Stimulated activated CD4-positive, alpha-beta T cell treated with anti-CD3 and anti-CD28 coated beads, Interleukin-1b, Interleukin-23, amount 100 ng/mL, for 4 hours (primary cell): Measurements from ENCODE around the gene PRPF19.
"Not testable (repeated sequence)": the region's sequence is repeated elsewhere in the genome, so short reads cannot be mapped to it uniquely, and the experiment has no call there.

Experiments
- DNase-seq, 2 donors: peaks; one replicate each; pipeline ENCODE4 v3.0.0-alpha.2; 2020; ENCODE audit warnings: low read depth in 2 of 2

The PRPF19 gene

DNA sequence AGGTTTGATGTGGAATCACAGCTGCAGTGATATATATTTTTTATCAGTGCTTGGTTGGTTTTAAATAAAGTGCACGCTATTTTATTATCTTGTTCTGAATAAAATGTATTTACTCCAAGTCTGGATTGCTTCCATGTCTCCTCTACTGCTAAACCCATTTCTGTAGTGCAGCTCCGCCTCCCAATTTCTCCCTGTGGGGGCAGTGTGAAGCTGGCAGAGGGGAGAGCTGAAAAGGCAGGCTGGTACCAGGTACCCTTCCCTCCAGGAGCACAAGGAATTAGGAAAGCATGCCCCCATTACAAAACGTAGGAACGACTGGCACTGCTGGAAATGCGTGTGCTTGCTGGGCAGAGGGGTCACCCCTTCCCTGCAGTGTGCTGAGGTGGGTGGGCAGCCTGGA is 16.9 kb upstream of the PRPF19 start:
- no peak for DNase-seq

DNA sequence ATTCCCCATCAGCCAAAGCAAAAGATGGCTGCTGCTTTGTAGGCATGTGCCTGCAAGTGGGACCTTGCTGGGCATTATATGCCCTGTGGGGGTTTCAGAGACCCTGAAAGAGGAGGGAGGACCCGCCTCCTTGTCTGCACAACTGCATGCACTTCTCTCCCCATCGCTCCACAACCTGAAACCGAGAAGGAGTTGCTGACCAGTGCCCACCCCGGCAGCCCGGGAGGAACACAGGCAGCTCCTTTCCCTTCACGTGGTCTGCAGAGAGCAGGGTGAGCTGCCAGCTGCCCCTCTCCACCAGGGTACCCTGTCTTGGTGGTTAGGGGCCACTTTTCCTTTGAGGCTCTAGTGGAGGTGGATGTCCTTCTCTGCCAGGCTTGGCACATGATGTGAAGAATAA is 16.5 kb upstream of the PRPF19 start:
- no peak for DNase-seq

DNA sequence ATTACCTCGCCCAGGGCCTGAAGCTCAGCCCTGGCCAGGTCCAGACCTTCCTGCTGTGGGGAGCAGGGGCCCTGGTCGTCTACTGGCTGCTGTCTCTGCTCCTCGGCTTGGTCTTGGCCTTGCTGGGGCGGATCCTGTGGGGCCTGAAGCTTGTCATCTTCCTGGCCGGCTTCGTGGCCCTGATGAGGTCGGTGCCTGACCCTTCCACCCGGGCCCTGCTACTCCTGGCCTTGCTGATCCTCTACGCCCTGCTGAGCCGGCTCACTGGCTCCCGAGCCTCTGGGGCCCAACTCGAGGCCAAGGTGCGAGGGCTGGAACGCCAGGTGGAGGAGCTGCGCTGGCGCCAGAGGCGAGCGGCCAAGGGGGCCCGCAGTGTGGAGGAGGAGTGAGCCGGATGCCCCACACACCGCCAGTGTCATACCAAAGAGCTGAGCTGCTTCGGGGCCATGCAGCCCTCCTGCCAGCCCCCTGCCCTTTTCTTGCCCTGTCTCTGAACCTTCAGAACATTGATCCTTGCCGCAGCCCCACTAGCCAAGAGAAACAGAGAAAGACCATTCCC is 15.5 kb upstream of the PRPF19 start:
- DNase-seq = no peak

DNA sequence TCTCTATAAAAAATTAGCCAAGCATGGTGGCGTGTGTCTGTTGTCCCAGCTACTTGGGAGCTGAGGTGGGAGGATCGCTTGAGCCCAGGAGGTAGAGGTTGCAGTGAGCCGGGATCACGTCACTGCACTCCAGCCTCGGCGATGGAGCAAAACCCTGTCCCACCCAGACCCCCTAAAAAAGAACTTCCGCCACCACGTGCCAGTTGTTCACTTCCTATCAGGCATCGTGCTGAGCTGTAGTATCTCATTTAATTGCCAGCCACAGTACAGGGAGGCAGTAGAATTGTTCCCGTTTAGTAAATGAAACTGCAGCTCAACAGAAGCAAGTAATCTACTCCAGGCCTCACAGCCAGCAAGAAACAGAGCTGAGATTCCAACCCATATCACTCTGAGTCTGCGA is 14.9 kb upstream of the PRPF19 start:
- DNase-seq = no peak

DNA sequence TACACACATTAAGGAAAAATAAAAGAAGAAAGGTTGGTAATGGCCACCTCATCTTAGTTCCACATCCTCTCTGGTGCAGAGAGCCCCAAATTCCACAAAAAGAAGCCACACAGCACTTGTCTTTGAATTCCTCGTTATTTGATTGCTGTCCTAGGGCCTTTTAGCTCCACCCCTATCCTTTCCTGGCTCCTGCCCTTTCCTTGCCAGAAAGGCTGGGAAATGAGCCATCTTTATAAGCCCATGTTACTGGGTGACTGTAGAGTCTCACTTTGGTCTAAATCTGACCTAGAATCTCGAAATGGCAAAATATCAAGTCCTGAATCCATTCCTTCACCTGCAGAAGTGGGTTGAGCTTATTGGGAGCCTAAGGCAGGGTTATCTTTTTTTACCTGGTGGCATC is 13.6 kb upstream of the PRPF19 start:
- DNase-seq = no peak

DNA sequence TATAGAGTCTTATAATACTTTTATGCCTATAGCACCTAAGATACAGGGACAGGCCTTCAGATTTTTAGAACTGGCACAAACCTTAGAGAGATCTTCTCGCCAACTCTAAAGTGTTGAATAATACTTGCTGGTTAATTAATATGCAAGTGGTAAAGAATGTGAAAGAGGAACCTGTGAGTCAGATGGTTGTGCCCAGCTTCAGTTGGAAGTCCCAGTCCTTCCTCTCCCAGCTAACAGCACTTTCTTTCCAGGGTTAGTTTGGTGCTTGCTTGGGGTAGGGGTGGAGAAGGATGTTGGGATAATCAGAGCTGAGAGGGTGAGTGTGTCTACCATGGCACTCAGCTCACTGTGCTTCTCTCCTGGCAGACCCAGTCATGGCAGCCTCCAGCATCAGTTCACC is 12.9 kb upstream of the PRPF19 start:
- no peak for DNase-seq

DNA sequence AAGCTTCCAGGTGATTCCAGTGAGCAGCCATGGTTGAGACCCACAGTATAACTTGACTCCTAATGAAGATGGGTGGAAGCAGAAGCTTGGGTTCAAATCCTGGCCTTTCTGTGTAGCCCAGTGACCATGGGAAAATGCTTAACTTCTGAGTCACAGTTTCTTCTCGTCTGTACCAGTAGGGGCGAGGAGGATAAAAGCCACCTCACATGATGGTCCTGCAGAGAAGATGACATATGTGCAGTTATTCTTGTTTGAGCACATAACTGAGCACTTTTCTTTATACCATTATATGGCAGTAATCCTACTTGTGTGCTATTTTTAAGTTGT is 12.5 kb upstream of the PRPF19 start:
- DNase-seq = no peak

DNA sequence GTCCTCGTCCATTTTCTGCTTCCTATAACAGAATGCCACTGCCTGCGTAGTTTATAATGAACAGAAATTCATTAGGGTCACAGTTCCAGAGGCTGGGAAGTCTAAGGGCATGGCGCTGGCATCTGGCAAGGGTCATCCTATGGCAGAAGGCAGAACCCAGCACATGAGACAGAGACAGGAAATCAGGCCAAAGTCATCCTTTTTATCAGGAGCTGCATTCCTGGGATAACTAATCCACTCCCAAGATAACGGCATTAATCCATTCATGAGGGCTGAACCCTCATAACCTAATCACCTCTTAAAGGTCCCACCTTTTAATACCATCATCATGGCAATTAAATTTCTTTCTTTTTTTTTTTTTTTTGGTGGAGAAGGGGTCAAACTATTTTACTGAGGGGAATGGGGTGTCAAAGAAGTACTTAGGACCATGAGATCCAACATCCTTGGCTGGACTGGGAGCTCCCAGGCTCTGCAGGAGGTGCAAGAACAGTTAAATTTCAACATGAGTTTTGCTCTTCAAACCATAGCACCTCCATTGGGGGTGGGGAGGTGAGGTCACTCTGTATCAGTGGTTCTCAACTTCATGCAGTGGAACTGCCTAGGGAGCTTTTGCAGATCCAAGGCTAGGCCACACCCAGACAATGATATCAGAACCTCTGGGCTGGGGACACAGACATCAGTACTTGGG is 12.0 kb upstream of the PRPF19 start:
- DNase-seq = no peak

DNA sequence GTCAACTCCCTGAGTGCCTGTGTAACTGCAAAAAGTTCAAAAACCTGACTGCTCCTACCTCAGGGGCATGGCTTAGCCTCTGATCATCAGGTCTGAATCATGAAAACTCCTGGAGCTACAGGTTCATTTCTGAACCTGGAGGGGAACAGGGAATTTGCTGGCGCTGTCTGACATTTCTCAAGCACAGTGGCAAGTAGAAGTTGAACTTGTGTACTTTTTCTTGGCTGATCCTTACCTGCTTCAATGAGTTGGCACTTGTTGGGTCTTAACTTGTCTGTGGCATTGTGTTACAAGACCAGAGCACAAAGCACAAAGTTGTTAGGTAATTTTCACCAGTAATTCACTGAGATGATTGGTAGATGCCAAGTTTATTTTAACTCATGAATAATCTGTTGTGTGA is 10.9 kb upstream of the PRPF19 start:
- DNase-seq = no peak

DNA sequence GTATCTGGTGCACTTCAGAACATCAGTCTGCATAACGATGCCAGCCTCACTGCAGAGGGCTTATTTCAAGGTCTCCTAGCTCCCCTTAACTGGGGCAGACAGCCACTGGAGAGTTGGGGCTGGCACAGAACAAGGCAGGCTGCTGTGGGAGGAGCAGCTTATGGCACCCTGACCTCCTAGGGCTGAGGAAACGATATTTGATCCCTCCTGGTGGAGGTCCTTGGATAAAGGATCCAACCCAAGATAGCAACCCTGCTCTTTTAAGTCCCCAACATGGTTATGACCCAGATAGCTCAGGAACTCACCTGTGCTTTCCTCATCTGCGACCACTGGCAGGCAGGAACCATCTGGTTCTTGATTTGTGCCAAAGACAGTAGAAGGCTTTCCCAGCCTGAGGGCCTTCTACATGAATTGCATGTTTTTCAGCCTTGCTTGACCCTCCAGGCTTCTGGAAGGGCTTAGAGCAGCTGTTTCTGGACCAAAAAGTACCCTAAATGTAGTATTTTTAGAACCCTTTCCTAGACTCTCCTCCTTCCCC is 10.4 kb upstream of the PRPF19 start:
- no peak for DNase-seq

DNA sequence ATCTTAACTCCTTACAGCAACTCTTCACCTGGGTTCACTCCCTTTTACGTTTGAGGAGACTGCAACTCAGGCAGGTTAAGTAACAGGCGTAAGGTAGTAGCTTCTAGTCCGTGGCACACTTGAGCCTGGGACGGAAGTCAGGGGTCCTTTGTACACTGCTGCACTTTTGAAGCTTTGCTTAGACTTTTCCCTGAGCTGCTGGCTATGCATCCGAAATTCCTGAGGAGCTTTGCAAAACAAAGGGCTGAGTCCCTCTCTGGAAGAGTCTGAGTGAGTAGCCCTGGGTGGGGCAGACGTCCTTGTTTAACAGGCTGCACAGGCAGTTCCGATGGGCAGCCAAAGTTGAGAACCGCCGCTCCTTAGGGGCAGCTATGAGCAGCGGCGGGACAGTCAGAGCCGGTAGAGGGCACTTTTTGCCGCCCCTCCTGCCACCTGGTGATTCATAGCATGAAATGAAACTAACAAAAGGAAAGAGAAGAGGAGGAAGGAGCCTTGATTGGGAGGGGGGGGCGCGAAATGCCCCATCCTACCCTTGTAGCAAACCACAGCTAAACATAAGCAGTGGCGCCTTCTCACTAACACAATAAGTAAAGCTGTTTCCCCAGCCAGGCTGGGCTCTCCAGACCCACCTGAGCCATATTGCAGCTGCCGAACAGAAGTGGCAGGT is 9.0 kb upstream of the PRPF19 start:
- peak; percentile 58 for DNase-seq

DNA sequence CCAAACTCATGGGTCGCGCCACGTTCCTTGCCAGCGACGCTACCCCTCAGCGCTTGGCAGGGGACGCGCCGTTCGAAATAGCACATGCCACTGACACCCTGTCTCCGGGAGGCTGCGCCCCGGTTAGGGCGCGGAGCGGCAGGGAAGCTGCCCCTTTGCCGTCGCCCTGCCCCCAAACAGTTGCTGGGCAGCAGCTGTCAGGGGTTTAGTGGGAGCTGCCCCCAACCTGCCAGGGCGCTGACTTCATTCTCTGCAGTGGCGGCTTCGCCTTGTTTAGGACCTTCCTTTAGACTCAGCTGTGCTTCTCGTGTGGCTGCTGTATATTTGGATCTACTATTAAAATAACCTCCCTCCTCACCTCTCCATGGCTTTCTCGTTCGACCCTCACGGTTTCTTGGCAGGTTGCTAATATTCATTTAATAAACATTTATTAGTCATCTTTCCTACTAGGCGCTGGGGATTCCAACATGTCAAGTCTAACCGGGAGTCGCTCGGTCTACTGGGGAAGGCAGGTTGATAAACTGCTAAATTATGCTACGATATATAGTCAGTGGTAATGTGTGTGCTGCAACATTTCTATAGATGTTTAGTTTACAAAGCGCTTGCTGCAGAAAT is 8.4 kb upstream of the PRPF19 start:
- peak in 1 of 2 donors; percentile 25 for DNase-seq

DNA sequence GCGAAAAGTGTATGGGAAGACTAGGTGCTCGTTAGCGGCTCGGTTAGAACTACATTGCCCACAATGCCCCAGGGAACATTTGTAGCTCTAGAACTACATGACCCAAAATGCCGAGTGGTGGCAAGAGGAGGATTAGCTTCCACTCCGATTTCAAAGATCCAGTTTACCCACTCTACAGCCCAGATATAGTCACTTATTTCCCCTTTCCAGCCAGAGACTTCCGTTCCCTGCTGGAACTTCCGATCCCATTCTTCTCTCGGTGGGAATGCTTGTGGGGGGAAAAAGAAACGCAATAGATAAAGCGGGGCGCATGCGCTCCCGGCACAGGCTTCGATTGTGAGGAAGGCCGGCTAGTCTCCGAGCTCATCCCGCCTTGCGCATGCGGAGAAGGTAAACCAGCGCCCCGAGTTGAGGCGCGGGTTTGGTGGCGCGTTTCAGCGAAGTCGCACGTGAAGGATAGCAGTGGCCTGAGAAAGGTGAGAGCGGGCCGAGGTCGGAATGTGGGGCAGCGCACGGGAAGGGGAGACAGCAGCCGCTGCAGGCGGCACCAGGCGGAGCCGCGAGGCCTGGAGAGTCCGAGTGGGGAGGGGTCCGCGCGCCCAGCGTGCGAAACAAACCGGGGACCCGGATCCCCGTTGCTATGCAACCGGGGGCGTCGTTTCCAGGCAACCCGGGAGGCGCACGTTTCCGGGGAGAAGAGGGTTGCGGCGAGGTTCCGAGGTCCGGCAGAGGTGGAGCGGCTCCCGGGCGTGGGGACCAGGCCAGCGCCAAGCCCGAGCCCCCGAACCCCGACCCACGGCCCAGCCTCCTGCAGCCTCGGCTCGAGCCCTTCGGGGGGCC is 7.6 kb upstream of the PRPF19 start, which contains the start of gene TMEM109:
TSS of gene TMEM109 (plus strand) at position 366 of the 840 bp plus-strand sequence. CDS start 5,536 bp downstream, outside the sequence.
- DNase-seq = peak; percentile 73 to 77

DNA sequence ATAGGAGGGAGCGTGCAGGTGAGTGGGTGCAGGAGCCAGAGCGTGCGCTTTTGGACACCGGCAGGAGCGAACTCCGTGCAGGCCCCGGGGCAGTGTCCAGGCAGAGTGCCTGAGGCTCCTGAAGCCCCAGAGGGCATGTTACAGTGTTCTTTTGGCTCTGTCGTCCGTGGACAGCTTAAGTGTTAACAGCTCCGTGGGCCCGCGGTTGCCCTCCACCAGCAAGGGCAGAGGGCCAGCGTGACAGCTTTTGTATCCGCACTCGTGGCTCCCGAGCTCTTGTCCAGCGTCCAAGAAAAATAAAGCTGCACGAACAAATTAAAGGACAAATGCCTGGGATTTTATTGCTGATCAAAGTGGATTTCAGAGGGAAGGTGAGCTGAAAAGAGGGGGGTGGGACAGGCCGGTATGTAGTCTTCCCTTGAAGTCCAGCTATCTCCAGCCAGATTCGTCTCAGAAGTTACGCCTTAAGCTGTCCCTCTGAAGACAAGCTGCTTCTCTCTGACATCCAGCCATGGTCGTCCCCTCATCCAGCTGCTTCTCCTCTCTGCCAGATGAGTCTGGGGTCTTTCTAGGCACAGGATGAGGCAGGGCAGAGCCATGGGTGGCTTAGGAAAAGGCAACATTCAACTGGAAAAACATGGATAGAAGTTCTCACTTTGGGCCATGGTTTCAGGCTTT is 6.6 kb upstream of the PRPF19 start:
- no peak for DNase-seq

DNA sequence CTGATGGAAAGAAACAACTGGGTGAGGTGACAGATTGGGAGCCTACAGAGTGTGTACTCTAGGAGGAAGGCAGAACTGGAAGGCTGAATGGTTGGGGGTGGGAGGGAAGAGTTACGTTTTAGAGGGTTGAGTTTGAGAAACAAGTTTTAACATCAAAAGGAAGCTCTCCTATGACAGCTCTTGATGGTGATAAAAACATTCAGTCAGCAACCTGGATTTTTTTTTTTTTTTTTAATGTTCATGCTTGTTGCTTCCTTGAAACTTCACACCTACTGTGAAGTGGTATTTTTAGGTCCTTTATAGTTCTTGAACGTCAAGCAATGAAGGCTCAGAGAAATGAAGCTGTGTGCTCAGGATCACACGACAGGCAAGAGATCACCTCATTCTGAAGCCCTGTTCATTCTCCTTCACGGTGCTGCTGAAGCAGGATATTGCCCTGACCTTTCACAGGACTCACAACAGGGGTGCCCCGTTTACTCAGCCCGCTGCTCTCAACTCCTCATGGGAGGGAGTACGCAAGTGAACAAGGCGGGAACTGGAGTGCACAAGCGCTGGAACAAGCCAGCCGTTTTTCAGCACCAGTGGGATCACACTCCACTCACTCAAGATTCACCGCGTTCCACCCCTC is 6.0 kb upstream of the PRPF19 start:
- no peak for DNase-seq

DNA sequence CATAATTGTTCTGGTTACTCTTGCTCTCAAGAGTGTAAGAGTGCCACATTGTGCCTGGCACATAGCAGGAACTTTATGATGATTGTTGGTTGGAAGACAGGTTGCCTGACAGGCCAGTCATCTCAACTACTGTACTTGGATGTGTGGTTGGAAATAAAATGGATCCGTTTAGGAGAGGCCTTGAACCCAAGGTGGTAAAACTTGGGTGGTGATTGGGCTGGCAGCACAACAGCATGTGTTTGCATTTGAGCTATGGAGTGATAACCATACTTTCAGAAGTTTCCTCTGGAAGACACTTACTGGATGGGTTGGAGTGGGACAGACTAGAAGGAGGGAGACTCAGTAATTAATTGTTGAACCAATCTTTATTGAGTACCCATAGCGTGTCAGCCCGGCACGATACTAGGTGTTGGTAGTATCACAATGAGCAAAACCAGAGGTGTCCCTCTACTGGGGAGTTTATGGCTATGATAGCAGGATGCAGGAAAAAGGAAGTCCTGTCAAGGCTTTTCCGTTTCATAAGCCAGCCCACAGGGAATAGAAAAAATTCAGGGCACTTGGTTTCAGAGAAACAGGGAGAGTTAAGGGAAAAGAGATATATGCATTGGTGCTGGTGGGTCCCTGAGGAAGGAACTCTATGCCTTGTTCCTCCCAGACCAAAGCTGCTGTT is 4.5 kb upstream of the PRPF19 start:
- no peak for DNase-seq

DNA sequence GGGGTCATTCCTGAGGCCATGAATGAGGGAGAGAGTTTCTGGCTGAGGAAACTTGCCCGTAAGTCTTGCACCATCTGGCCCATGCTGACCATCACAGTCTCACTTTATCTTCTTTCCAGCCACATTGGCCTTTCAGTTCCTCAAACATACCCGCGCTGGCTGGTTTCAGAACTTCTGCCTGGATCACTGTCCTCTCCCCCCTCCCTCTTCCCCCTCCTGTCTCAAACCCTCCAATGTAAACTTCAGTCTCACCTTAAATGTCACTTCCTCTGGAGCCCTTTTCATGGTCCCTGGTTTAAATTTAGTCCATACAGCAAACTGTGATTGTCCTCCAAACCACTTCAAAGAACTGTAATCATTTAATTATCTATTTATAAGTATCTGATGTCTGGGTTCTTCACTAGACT is 3.9 kb upstream of the PRPF19 start:
- DNase-seq = no peak

DNA sequence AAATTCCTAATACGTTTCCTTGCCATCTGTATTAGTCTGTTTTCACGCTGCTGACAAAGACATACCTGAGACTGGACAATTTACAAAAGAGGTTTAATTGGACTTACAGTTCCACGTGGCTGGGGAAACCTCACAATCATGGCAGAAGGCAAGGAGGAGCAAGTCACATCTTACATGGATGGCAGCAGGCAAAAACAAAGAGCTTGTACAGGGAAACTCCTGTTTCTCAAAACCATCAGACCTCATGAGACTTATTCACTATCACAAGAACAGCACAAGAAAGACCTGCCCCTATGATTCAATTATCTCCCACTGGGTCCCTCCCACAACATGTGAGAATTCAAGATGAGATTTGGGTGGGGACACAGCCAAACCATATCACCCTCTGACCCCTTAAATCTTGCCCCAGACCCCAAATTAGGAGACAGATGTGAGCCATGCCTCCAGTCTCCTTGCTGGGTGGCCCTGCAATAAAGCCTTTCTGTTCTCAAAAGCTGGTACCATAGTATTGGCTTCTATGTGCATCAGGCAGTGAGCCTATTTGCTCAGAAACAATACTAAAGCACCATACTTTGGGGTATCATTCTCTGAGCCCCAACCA is 3.4 kb upstream of the PRPF19 start:
- DNase-seq = not testable (repeated sequence)

DNA sequence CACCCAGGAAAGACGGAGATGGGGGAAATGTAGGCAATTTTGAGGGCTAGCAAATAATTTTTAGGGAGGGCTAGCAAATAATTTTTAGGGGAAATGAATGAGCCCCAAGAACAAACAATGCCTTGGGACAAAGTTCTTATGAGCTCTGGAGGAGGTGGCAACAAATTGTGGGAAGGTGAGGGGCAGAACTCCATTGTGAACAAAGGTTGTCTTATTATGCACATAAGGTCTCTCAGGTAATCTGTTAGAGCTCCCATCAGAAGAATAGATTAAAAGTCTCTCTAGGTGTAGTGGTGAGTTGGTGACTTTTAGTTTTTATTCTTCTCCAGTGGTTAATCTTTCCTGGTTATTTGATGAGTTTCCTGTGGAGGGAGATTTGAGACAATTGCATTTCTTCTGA is 2.4 kb upstream of the PRPF19 start:
- DNase-seq = no peak
